ENCODE results near the gene SPATA1.

- TF ChIP-seq CREB1 (IDR thresholded peaks at IDR 0.05) (no peak), CREB1 (CRISPR knock-in tag; IDR thresholded peaks at IDR 0.05) (peak; percentile 83), NFKBIZ (CRISPR knock-in tag; IDR thresholded peaks at IDR 0.05) (0 out of 2 replicates have a peak, but pooled peaks have one; percentile 33), DDIT3 (CRISPR knock-in tag; IDR thresholded peaks at IDR 0.05) (no peak), NR2F1 (CRISPR knock-in tag; IDR thresholded peaks at IDR 0.05) (peak in 1 of 2 experiments; percentile 34; a peak in 1 of 4 replicates), ZSCAN31 (CRISPR knock-in tag; IDR thresholded peaks at IDR 0.05; ENCODE audit: low read depth) (no peak), ARNT (IDR thresholded peaks at IDR 0.05) (no peak), HIVEP1 (CRISPR knock-in tag; IDR thresholded peaks at IDR 0.05) (no peak), YY1 (IDR thresholded peaks at IDR 0.05; ENCODE audit: insufficient read depth, insufficient replicate concordance, low read depth, low read length) (no peak), POLR2A (IDR thresholded peaks at IDR 0.05; ENCODE audit: insufficient read depth in 1 of 2, low read depth in 2 of 2, low read length in 2 of 2) (peak in 1 of 2 experiments; percentile 82; a peak in 2 of 4 replicates), ZBTB42 (CRISPR knock-in tag; IDR thresholded peaks at IDR 0.05) (no peak)
- TF ChIP-seq, protein P1, sequence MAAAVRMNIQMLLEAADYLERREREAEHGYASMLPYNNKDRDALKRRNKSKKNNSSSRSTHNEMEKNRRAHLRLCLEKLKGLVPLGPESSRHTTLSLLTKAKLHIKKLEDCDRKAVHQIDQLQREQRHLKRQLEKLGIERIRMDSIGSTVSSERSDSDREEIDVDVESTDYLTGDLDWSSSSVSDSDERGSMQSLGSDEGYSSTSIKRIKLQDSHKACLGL (CRISPR knock-in tag; IDR thresholded peaks at IDR 0.05): no peak
- TF ChIP-seq, protein P2, sequence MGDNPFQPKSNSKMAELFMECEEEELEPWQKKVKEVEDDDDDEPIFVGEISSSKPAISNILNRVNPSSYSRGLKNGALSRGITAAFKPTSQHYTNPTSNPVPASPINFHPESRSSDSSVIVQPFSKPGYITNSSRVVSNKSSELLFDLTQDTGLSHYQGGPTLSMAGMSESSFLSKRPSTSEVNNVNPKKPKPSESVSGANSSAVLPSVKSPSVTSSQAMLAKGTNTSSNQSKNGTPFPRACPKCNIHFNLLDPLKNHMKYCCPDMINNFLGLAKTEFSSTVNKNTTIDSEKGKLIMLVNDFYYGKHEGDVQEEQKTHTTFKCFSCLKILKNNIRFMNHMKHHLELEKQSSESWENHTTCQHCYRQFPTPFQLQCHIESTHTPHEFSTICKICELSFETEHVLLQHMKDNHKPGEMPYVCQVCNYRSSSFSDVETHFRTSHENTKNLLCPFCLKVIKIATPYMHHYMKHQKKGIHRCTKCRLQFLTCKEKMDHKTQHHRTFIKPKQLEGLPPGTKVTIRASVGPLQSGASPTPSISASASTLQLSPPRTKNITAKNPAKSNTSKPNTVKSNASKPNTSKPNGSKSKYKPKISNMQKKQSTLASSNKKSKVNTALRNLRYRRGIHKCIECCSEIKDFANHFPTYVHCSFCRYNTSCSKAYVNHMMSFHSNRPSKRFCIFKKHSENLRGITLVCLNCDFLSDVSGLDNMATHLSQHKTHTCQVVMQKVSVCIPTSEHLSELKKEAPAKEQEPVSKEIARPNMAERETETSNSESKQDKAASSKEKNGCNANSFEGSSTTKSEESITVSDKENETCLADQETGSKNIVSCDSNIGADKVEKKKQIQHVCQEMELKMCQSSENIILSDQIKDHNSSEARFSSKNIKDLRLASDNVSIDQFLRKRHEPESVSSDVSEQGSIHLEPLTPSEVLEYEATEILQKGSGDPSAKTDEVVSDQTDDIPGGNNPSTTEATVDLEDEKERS (CRISPR knock-in tag; IDR thresholded peaks at IDR 0.05): no peak
Observed at GRCh38 chr1:84504580-84505492, 1.4 kb upstream of the SPATA1 start.
